IMR-90 (cell line): ENCODE results near the gene NEDD4L. TPM values are rescaled to one million over a fixed set of nuclear protein-coding genes. Genes with fewer than 3 reads are reported as not detected.

ENCODE experiments used
- ATAC-seq: fragments of 200-7000 bp; cut with Tn5 transposase; 2 replicates; pipeline ENCODE4 v1.9.1; 2020; ENCODE audit warnings: low read depth, mild to moderate bottlenecking, moderate library complexity
- BruUV-seq: library from RNA; stranded (reverse); fragments of 400-500 nt; replicated peaks from 2 replicates; lab custom pipeline; 2021; lab: Mats Ljungman, UMichigan
- CTCF ChIA-PET: fragments of 300-600 bp; formaldehyde crosslinking; extraction: SDS; loops from one replicate; lab custom pipeline; 2021; ENCODE audit warnings: antibody characterized with exemption; lab: Yijun Ruan, JAX
- POLR2A ChIA-PET: fragments of 300-600 bp; sonication (Branson Sonifier 250); formaldehyde crosslinking; loops from one replicate; lab custom pipeline; 2022; ENCODE audit warnings: antibody characterized with exemption; ENCODE audit not compliant: unreplicated experiment; lab: Charles Lee
- DNase-seq: peaks from one replicate; pipeline ENCODE4 v3.0.0; 2013
- H2AFZ ChIP-seq: replicated peaks from 2 replicates; pipeline ENCODE3; 2013; ENCODE audit warnings: low read length, mild to moderate bottlenecking; ENCODE audit not compliant: poor library complexity
- H2AK5ac ChIP-seq: 2 replicates; pipeline ENCODE4 v1.6.1; 2013; ENCODE audit warnings: low read depth, low read length, inconsistent platforms
- H2AK9ac ChIP-seq: replicated peaks from 2 replicates; pipeline ENCODE3; 2013; ENCODE audit warnings: mild to moderate bottlenecking, low read depth, low read length, moderate library complexity; ENCODE audit not compliant: poor library complexity
- H2BK120ac ChIP-seq: 2 replicates; pipeline ENCODE4 v1.6.1; 2013; ENCODE audit warnings: low read depth, low read length, inconsistent platforms
- H2BK15ac ChIP-seq: 3 replicates; pipeline ENCODE4 v1.6.1; 2013; ENCODE audit warnings: low read depth, low read length, inconsistent platforms
- H2BK20ac ChIP-seq: 2 replicates; pipeline ENCODE4 v1.6.1; 2013; ENCODE audit warnings: low read depth, mild to moderate bottlenecking, inconsistent platforms, low read length, moderate library complexity
- H2BK5ac ChIP-seq: 2 replicates; pipeline ENCODE4 v1.6.1; 2013; ENCODE audit warnings: mild to moderate bottlenecking, low read depth, low read length, inconsistent platforms; ENCODE audit not compliant: poor library complexity, severe bottlenecking
- H3K14ac ChIP-seq: replicated peaks from 2 replicates; pipeline ENCODE4 v1.6.1; 2013; ENCODE audit warnings: low read depth, low read length, inconsistent platforms
- H3K18ac ChIP-seq: 2 replicates; pipeline ENCODE4 v1.6.1; 2013; ENCODE audit warnings: low read depth, low read length, control low read depth
- H3K23ac ChIP-seq: 2 replicates; pipeline ENCODE4 v1.6.1; 2013; ENCODE audit warnings: low read depth, low read length, inconsistent platforms
- H3K27ac ChIP-seq: 2 replicates; pipeline ENCODE4 v1.5.1; 2013; ENCODE audit warnings: mild to moderate bottlenecking, control low read depth, low read length; ENCODE audit not compliant: insufficient read depth
- H3K27me3 ChIP-seq: 2 replicates; pipeline ENCODE4 v1.6.1; 2013; ENCODE audit warnings: low read length; ENCODE audit not compliant: control insufficient read depth, insufficient read depth
- H3K36me3 ChIP-seq: 2 replicates; pipeline ENCODE4 v1.6.1; 2013; ENCODE audit warnings: low read length, mixed read lengths; ENCODE audit not compliant: control insufficient read depth, insufficient read depth
- H3K4ac ChIP-seq: 2 replicates; pipeline ENCODE4 v1.6.1; 2013; ENCODE audit warnings: low read depth, low read length, inconsistent platforms
- H3K4me1 ChIP-seq: 2 replicates; pipeline ENCODE4 v1.6.1; 2013; ENCODE audit warnings: low read length, mixed read lengths; ENCODE audit not compliant: control insufficient read depth, insufficient read depth
- H3K4me2 ChIP-seq: 2 replicates; pipeline ENCODE4 v1.6.1; 2013; ENCODE audit warnings: low read depth, mild to moderate bottlenecking, control low read depth, low read length, moderate library complexity
- H3K4me3 ChIP-seq: 2 replicates; pipeline ENCODE4 v1.5.1; 2013; ENCODE audit warnings: low read depth, mild to moderate bottlenecking, control low read depth, low read length, moderate library complexity; ENCODE audit not compliant: insufficient read depth
- H3K56ac ChIP-seq: 2 replicates; pipeline ENCODE4 v1.6.1; 2013; ENCODE audit warnings: low read length, inconsistent platforms; ENCODE audit not compliant: insufficient read depth; ENCODE audit errors: extremely low read depth
- H3K79me1 ChIP-seq, 2 experiments: 2 replicates each; pipeline ENCODE4 v1.6.1; 2013; ENCODE audit warnings: low read length in 2 of 2, inconsistent platforms in 1 of 2, low read depth in 1 of 2
- H3K9ac ChIP-seq: 2 replicates; pipeline ENCODE4 v1.6.1; 2013; ENCODE audit warnings: low read depth, low read length, control low read depth
- H3K9me1 ChIP-seq: 2 replicates; pipeline ENCODE4 v1.6.1; 2013; ENCODE audit warnings: low read length, inconsistent platforms; ENCODE audit not compliant: insufficient read depth
- H3K9me3 ChIP-seq: 2 replicates; pipeline ENCODE4 v1.6.1; 2013; ENCODE audit warnings: low read length; ENCODE audit not compliant: control insufficient read depth, insufficient read depth
- H4K20me1 ChIP-seq: 2 replicates; pipeline ENCODE4 v1.6.1; 2013; ENCODE audit warnings: low read length, inconsistent platforms; ENCODE audit not compliant: insufficient read depth
- H4K5ac ChIP-seq: 2 replicates; pipeline ENCODE4 v1.6.1; 2013; ENCODE audit warnings: mild to moderate bottlenecking, low read depth, low read length, control low read depth
- H4K8ac ChIP-seq, 2 experiments: 2 replicates each; pipeline ENCODE4 v1.6.1; 2013; ENCODE audit warnings: low read depth in 2 of 2, low read length in 2 of 2, control low read depth in 1 of 2, inconsistent platforms in 1 of 2
- H4K91ac ChIP-seq: 2 replicates; pipeline ENCODE4 v1.6.1; 2013; ENCODE audit warnings: low read depth, low read length, inconsistent platforms; ENCODE audit not compliant: insufficient read depth
- CEBPB ChIP-seq: IDR thresholded peaks from 2 replicates; pipeline ENCODE4 v1.6.1; 2012; ENCODE audit warnings: low read depth, low read length, improper control_type of control experiment
- MAFK ChIP-seq: IDR thresholded peaks from 2 replicates; pipeline ENCODE4 v1.6.1; 2012; ENCODE audit warnings: low read depth, low read length, improper control_type of control experiment
- RCOR1 ChIP-seq: IDR thresholded peaks from 2 replicates; pipeline ENCODE4 v1.6.1; 2012; ENCODE audit warnings: mild to moderate bottlenecking, low read length, improper control_type of control experiment; ENCODE audit not compliant: insufficient replicate concordance
- SMC3 ChIP-seq: fragments of 150-350 bp; IDR thresholded peaks from 2 replicates; pipeline ENCODE4 v1.6.1; 2016; ENCODE audit warnings: low read depth, mild to moderate bottlenecking, antibody characterized with exemption, low read length, moderate library complexity
- USF2 ChIP-seq: fragments of 150-350 bp; IDR thresholded peaks from 2 replicates; pipeline ENCODE4 v1.6.1; 2017; ENCODE audit warnings: mild to moderate bottlenecking, antibody characterized with exemption, low read length, low read depth
- WGBS, 2 experiments: methylation state at CpG; one replicate each; pipeline versions ENCODE4 v1.1.5 to v1.1.7; 2013; ENCODE audit warnings: missing lambda C conversion rate in 2 of 2; ENCODE audit not compliant: insufficient read length in 1 of 2; ENCODE audit errors: extremely low coverage in 2 of 2; 5-methylcytosine and 5-hydroxymethylcytosine counted together
- dilution Hi-C: fragments of 300-500 bp; cut with HindIII; formaldehyde crosslinking; loops from one replicate; pipeline ENCODE4 v1.14.3; 2018; ENCODE audit warnings: low sequenced_read_pairs; ENCODE audit not compliant: unreplicated experiment
- in situ Hi-C: fragments of 300-500 bp; cut with MboI; formaldehyde crosslinking; loops from 3 replicates; pipeline ENCODE4 v1.14.3; 2019; ENCODE audit warnings: low sequenced_read_pairs, inconsistent platforms, mixed read lengths
- intact Hi-C: fragments of 100-400 bp; cut with micrococcal nuclease; formaldehyde crosslinking; loops from 2 replicates; pipeline ENCODE4 v1.10.0; 2022
- polyA plus RNA-seq, 3 experiments: library from polyadenylated mRNA; depleted of rRNA; stranded (reverse); fragments of >200 nt; gene quantifications; 2 replicates each; pipeline ENCODE4 v1.2.3, GENCODE V29; 2012; ENCODE audit warnings: low replicate concordance in 1 of 3
- total RNA-seq: library from RNA; depleted of rRNA; stranded (reverse); fragments of >200 nt; gene quantifications from 2 replicates; pipeline ENCODE4 v1.2.3, GENCODE V29; 2012

The NEDD4L gene
- total and polyA plus RNA-seq, 2 of the 4 experiments (the other 2 are of a cell fraction), result 10.0 to 10.9 TPM

GRCh38 chr18:58211510-58211909 lies 167.5 kb downstream of the NEDD4L start:
- no peak overlapping the region for H3K14ac ChIP-seq
- no peaks in the 10 kb centered on the region for H4K20me1 ChIP-seq
- no peak overlapping the region for H4K8ac ChIP-seq
- H3K4me3 ChIP-seq, result no peak overlapping the region
- no peak overlapping the region for H4K91ac ChIP-seq
- peaks cover 19% of the 10 kb centered on the region for H3K4me1 ChIP-seq
- H3K79me1 ChIP-seq, result peaks cover 3 to 20% of the 10 kb centered on the region in 2 experiments; a peak in 3 of 4 replicates
- 100% methylated on average over 3 of the region's 4 CpGs; no CpG with 5 or more reads in 1 of the 2 experiments for WGBS, 2 experiments
- H3K18ac ChIP-seq, result no peak overlapping the region
- H2BK5ac ChIP-seq, result no peak overlapping the region
- no TSS peak for BruUV-seq
- no peaks in the 10 kb centered on the region for H3K9me3 ChIP-seq
- H2AK9ac ChIP-seq, result no peak overlapping the region
- DNase-seq, result no peak
- no peaks in the 10 kb centered on the region for H3K36me3 ChIP-seq
- H2BK20ac ChIP-seq, result peak overlapping the region; percentile 20; the same call in 1 of the 2 replicates
- H3K56ac ChIP-seq, result no peak overlapping the region
- H2BK15ac ChIP-seq, result no peak overlapping the region; the same call in 2 of the 3 replicates
- ATAC-seq, result no peak
- dilution Hi-C loops, result no loop called here
- H2AK5ac ChIP-seq, result no peak overlapping the region
- H3K4me2 ChIP-seq, result no peak overlapping the region
- no peaks in the 10 kb centered on the region for H3K27me3 ChIP-seq
- in situ Hi-C loops, result no loop called here
- TF ChIP-seq RCOR1 (no peak), CEBPB (no peak), MAFK (no peak), USF2 (no peak), SMC3 (no peak)
- POLR2A ChIA-PET, result no interaction called here
- no peak overlapping the region for H3K23ac ChIP-seq
- no peak overlapping the region for H4K5ac ChIP-seq
- H3K9ac ChIP-seq, result no peak overlapping the region
- peaks cover 17% of the 10 kb centered on the region for H3K9me1 ChIP-seq
- H2AFZ ChIP-seq, result no peak overlapping the region
- no peak overlapping the region; the same call in 1 of the 2 replicates for H2BK120ac ChIP-seq
- no peak overlapping the region for H3K27ac ChIP-seq
- no peak overlapping the region for H3K4ac ChIP-seq
- CTCF ChIA-PET, result no interaction called here
- intact Hi-C loops, result no loop called here
